Ascending aorta (tissue), 2 donors: ENCODE results near the gene IL10RB. TPM values are rescaled to one million over a fixed set of nuclear protein-coding genes. Genes with fewer than 3 reads are reported as not detected.

Experiments used
- DNase-seq, 2 donors: peaks; one replicate each; pipeline ENCODE4 v3.0.0-alpha.2; 2019; ENCODE audit warnings: low spot score in 2 of 2
- H3K27ac ChIP-seq, 2 donors: fragments of 200-600 bp; sonication (generic); one replicate each; pipeline ENCODE4 v1.5.1; 2016 to 2017; ENCODE audit warnings: mild to moderate bottlenecking in 1 of 2
- H3K27me3 ChIP-seq: fragments of 200-600 bp; sonication (generic); one replicate; pipeline ENCODE4 v1.5.1; 2017
- H3K36me3 ChIP-seq, 2 donors: fragments of 200-600 bp; sonication (generic); one replicate each; pipeline ENCODE4 v1.5.1; 2016
- H3K4me1 ChIP-seq, 2 donors: fragments of 200-600 bp; sonication (generic); one replicate each; pipeline ENCODE4 v1.5.1; 2016 to 2017; ENCODE audit warnings: mild to moderate bottlenecking in 1 of 2
- H3K4me3 ChIP-seq, 2 donors: fragments of 200-600 bp; sonication (generic); one replicate each; pipeline ENCODE4 v1.5.1; 2016 to 2017; ENCODE audit warnings: mild to moderate bottlenecking in 1 of 2
- H3K9me3 ChIP-seq, 2 donors: fragments of 200-600 bp; sonication (generic); one replicate each; pipeline ENCODE4 v1.5.1; 2016
- intact Hi-C: fragments of 100-400 bp; cut with DNase I; formaldehyde crosslinking; loops from one replicate; pipeline ENCODE4 v1.15.1; 2023
- total RNA-seq: library from RNA; depleted of rRNA; stranded (reverse); fragments of >200 nt; gene quantifications from one replicate; pipeline ENCODE4 v1.1.0, GENCODE V29; 2016
- TF ChIP-seq, protein P1 (sequence below), 3 experiments: fragments of 200-600 bp in 2 of 3; fragments of 450-650 bp in 1 of 3; sonication (generic) in 2 of 3; IDR thresholded peaks; one replicate each; pipeline ENCODE4 v1.5.1; 2016 to 2019; ENCODE audit warnings: antibody characterized with exemption in 3 of 3, mild to moderate bottlenecking in 1 of 3, moderate library complexity in 1 of 3

The IL10RB gene
- total RNA-seq, 1 donor from 2014 or later = 39.1 TPM

DNA sequence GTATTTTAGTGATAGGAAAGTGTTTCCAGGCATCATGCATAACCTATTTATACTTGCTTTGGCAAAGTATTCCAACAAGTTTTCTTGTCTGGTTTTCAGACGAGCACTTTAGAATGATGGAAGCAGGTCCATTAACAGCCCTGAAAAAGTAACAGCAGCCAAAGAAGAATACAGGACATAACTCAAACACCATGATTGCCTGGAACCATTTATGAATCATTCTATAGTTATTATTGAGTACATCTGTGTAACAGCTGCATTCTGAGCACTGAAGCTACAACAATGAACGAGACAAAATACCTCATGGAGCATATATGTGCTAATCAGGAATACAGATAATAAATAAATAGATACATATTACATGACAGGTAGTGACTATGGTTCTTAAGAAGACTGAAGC lies 12.6 kb downstream of the IL10RB start:
- H3K27ac ChIP-seq = no peak overlapping the region
- H3K4me1 ChIP-seq = no peaks in the 10 kb centered on the region
- peaks cover 30 to 60% of the 10 kb centered on the region in 2 donors for H3K36me3 ChIP-seq
- intact Hi-C loops = no loop called here
- H3K27me3 ChIP-seq = no peaks in the 10 kb centered on the region
- H3K9me3 ChIP-seq = no peaks in the 10 kb centered on the region
- no peak overlapping the region for H3K4me3 ChIP-seq
- TF ChIP-seq, protein P1, sequence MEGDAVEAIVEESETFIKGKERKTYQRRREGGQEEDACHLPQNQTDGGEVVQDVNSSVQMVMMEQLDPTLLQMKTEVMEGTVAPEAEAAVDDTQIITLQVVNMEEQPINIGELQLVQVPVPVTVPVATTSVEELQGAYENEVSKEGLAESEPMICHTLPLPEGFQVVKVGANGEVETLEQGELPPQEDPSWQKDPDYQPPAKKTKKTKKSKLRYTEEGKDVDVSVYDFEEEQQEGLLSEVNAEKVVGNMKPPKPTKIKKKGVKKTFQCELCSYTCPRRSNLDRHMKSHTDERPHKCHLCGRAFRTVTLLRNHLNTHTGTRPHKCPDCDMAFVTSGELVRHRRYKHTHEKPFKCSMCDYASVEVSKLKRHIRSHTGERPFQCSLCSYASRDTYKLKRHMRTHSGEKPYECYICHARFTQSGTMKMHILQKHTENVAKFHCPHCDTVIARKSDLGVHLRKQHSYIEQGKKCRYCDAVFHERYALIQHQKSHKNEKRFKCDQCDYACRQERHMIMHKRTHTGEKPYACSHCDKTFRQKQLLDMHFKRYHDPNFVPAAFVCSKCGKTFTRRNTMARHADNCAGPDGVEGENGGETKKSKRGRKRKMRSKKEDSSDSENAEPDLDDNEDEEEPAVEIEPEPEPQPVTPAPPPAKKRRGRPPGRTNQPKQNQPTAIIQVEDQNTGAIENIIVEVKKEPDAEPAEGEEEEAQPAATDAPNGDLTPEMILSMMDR (IDR thresholded peaks at IDR 0.05) = no peak
- DNase-seq = no peak

DNA sequence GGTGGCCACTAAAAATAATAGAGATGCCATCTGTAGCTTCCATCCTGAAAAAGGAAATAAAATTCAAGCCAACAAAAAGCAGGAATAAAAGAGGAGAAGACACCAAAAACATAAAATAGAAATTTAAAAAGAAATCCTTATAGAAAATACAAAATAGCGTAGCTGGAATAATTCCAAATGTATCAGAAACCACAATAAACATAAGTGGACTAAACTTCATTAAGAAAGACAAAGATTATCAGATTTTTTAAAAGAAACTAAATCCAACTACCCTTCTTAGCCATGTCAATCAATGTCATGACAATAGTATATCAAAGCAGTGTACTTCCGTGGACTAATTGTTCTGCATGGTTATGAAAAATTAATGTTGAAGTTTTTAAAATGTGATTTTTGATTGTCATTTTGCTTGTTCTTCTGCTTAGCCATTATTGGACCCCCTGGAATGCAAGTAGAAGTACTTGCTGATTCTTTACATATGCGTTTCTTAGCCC lies 13.2 kb downstream of the IL10RB start:
- Histone ChIP-seq H3K27me3 (no peaks in the 10 kb centered on the region), H3K27ac (no peak overlapping the region), H3K4me1 (no peaks in the 10 kb centered on the region), H3K36me3 (peaks cover 29 to 62% of the 10 kb centered on the region in 2 donors), H3K4me3 (no peak overlapping the region), H3K9me3 (no peaks in the 10 kb centered on the region)
- TF ChIP-seq, protein P1 (IDR thresholded peaks at IDR 0.05) = no peak
- intact Hi-C loops = no loop called here
- DNase-seq = no peak

DNA sequence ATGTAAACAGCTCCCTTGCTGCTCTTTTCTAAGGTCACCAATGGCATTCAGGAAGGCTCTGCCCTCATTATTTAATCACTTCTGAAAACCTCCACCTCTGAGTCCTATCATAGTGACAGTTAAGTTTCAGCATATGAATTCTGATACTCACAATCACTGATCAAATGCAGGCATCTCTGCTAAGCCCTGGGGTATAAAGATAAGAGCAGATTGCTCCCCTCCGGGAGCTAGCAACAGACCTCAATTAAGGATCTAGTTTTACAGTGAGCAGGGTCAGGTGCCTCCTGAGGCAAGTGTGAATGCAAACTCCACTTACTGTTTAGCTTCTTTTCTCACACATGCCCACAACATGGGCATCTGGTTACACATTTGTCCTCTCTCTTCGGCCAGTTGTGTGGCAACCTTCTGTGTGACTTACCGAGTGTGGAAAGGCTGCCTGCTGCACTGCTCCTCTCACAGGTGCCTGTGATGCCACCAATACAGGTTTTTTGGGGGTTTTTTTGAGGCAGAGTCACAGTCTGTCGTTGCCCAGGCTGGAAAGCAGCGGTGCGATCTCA lies 15.0 kb downstream of the IL10RB start:
- intact Hi-C loops = no loop called here
- DNase-seq = no peak
- TF ChIP-seq, protein P1 (IDR thresholded peaks at IDR 0.05) = no peak
- Histone ChIP-seq H3K4me3 (no peak overlapping the region), H3K4me1 (peaks cover 0 to 1% of the 10 kb centered on the region in 2 donors), H3K36me3 (peaks cover 24 to 59% of the 10 kb centered on the region in 2 donors), H3K27ac (no peak overlapping the region), H3K27me3 (no peaks in the 10 kb centered on the region), H3K9me3 (no peaks in the 10 kb centered on the region)

DNA sequence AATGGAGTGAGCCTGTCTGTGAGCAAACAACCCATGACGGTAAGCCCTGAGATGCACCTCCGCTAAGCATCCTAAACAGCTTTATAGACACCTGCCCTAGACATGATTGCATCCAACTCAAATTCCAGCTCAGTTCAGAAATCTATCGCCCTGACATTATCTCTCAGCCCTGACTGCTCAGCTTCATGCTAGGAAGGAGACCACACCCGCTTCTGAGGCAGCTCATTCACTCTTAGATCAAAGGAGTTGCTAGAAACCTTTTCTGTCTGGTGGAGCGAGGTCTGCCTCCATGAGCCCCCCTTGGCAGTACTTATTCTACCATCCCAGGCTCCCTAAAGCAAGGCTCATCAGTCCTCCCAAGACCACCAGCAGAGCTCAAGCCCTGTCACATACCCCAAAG lies 17.0 kb downstream of the IL10RB start:
- H3K4me1 ChIP-seq = peaks cover 0 to 14% of the 10 kb centered on the region in 2 donors
- intact Hi-C loops = no loop called here
- H3K27me3 ChIP-seq = no peaks in the 10 kb centered on the region
- TF ChIP-seq, protein P1 (IDR thresholded peaks at IDR 0.05) = no peak
- no peak overlapping the region for H3K4me3 ChIP-seq
- H3K9me3 ChIP-seq = no peaks in the 10 kb centered on the region
- H3K36me3 ChIP-seq = peaks cover 24 to 53% of the 10 kb centered on the region in 2 donors
- DNase-seq = no peak
- no peak overlapping the region for H3K27ac ChIP-seq

DNA sequence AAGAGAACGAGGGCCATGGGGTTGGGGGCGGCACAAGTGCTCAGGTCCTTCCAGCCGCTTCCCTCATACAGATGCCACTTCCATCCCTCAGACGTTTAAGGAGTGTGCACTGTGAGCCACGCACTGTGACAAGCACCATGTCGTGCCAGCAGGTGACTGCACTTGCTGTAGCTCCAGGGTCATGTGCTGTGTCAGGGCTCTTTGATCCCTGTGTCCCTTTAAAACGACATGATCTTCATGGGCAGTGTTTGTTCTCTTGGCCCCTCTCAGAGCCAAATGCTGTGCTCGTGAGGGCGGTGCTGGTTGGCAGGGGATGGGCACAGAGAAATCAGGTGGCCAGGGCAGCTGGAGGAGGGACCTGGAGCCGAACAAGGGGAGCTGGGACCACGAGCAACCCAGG lies 19.9 kb downstream of the IL10RB start:
- H3K27me3 ChIP-seq = no peaks in the 10 kb centered on the region
- peak overlapping the region; percentile 40 to 76 for H3K27ac ChIP-seq
- no peak for DNase-seq
- H3K9me3 ChIP-seq = no peaks in the 10 kb centered on the region
- TF ChIP-seq, protein P1 (IDR thresholded peaks at IDR 0.05) = no peak
- no peak overlapping the region for H3K4me3 ChIP-seq
- H3K36me3 ChIP-seq = peaks cover 14 to 40% of the 10 kb centered on the region in 2 donors
- intact Hi-C loops = no loop called here
- peaks cover 0 to 14% of the 10 kb centered on the region in 2 donors for H3K4me1 ChIP-seq
